Lower lobe of right lung (tissue), 2 donors: ENCODE data around the gene AATF. TPM values are rescaled to one million over a fixed set of nuclear protein-coding genes. Genes with fewer than 3 reads are reported as not detected.

Source experiments
- ATAC-seq, 2 donors: fragments of 200-7000 bp; cut with Tn5 transposase; one replicate each; pipeline ENCODE4 v1.9.1; 2020 to 2022; ENCODE audit warnings: mild to moderate bottlenecking in 2 of 2, moderate library complexity in 2 of 2
- DNase-seq: peaks from one replicate; pipeline ENCODE4 v3.0.0-alpha.2; 2020
- H3K27ac ChIP-seq: fragments of 200-600 bp; one replicate; pipeline ENCODE4 v1.8.0; 2022
- H3K27me3 ChIP-seq: fragments of 200-600 bp; one replicate; pipeline ENCODE4 v1.8.0; 2022; ENCODE audit warnings: low read depth
- H3K36me3 ChIP-seq: fragments of 200-600 bp; one replicate; pipeline ENCODE4 v1.8.0; 2022; ENCODE audit warnings: mild to moderate bottlenecking
- H3K4me1 ChIP-seq: fragments of 200-600 bp; one replicate; pipeline ENCODE4 v1.8.0; 2022
- H3K4me3 ChIP-seq: fragments of 200-600 bp; one replicate; pipeline ENCODE4 v1.8.0; 2022; ENCODE audit warnings: mild to moderate bottlenecking
- H3K9me3 ChIP-seq: fragments of 200-600 bp; one replicate; pipeline ENCODE4 v1.8.0; 2022
- intact Hi-C: fragments of 100-400 bp; cut with DNase I; formaldehyde crosslinking; loops from one replicate; pipeline ENCODE4 v1.11.0; 2022
- total RNA-seq: library from RNA; stranded (reverse); fragmentation: NEBNext Ultra II Directional; extraction: Animal tissue kit (Norgen Biotek cat#: 25700); gene quantifications from one replicate; pipeline ENCODE4 v1.2.1, GENCODE V29; 2021
- TF ChIP-seq, protein P1 (sequence below): fragments of 200-600 bp; IDR thresholded peaks from one replicate; pipeline ENCODE4 v1.8.0; 2022; ENCODE audit warnings: antibody characterized with exemption, mild to moderate bottlenecking
- donor health status: DM: no; HTN: yes; CAD: no; lungs with severe emphysema.

The AATF gene
- total RNA-seq, 1 donor from 2014 or later = 39.6 TPM

DNA sequence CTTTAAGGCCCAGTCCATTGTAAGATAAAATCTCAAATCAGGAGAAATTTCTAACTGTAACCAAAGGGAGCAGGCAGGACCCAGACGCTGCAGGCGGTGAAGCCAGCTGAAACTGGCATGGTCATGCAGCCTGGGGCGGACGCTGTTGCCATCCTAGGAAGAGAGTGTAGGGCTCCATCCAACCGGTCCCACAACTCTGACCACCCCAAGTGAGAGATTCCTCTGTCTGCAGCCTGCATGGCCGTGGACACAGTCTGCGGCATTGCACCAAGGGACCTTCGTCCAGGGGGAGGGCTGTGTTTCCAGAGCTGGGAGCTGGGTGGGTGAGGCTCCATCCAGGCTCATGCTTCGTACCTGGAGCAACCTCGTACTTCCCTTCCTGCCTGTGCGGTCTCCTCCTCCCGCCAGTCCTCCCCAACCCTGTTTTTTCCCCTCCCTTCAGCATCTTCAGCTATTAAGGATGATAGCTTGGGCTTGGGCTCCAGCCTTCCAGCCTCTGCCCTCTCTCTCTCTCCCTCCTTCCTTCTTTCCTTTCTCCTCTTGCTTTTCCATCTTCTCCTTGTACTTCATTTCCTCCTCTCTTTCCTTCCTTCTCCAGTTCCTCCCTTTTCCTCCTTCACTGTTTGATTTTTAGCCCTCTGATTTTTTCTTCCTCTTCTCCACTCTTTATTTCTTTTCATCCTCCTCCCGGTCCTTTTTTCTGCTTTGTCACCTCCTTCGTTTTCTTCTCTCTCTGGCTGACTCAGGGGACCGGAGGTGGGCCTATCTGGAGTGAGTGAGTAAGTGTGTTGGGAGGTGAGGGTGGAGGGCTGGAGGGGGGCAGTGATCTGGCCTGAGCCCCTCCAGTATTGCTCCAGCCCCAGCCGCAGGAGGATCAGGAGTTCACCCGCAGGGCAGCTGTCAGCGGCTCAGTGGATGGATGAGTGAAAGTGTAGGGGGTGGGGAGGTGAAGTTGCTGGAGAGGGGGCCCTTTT is 28.4 kb upstream of the AATF start:
- ATAC-seq = no peak
- Histone ChIP-seq H3K36me3 (no peaks in the 10 kb centered on the region), H3K27ac (no peak overlapping the region), H3K9me3 (no peaks in the 10 kb centered on the region), H3K4me1 (no peaks in the 10 kb centered on the region), H3K27me3 (peaks cover 62% of the 10 kb centered on the region), H3K4me3 (no peak overlapping the region)
- TF ChIP-seq, protein P1, sequence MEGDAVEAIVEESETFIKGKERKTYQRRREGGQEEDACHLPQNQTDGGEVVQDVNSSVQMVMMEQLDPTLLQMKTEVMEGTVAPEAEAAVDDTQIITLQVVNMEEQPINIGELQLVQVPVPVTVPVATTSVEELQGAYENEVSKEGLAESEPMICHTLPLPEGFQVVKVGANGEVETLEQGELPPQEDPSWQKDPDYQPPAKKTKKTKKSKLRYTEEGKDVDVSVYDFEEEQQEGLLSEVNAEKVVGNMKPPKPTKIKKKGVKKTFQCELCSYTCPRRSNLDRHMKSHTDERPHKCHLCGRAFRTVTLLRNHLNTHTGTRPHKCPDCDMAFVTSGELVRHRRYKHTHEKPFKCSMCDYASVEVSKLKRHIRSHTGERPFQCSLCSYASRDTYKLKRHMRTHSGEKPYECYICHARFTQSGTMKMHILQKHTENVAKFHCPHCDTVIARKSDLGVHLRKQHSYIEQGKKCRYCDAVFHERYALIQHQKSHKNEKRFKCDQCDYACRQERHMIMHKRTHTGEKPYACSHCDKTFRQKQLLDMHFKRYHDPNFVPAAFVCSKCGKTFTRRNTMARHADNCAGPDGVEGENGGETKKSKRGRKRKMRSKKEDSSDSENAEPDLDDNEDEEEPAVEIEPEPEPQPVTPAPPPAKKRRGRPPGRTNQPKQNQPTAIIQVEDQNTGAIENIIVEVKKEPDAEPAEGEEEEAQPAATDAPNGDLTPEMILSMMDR = no peak
- DNase-seq = no peak
- intact Hi-C loops = no loop called here

DNA sequence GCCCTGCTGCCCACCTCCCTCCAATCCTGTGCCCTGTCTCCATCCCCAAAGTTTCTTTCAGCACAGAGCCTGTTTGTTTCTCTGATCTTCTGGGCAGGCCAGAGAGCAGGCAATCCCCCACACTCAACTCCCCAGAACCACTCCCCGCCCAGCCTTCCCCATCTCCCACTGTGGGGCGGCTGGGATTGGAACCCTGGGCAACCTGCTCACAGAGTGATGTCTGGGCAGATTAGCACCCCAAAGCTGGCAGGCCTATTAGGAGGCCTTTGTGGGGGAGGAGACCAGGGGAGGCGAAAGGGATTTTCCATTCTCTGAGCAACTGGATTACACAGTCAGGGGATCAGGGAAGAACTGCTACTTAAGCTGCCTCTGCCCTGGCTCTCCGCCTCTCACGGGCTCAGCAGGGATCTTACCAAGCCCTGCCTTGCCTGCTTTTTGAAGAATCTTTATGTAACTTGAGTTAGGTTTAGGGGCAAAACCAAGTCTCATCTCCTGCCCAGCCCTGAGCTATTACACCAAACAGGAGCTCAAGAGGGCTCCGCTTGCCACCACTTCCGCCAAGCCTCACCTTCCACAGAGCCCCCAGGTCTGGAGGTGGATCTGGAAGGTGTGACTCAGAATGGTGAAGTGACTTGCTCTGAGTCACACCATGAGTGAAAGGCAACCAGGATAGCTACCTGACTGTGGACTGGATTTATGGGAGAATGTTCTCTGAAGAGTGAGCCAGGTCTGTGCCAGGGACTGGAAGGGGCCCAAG is 27.5 kb upstream of the AATF start:
- H3K4me3 ChIP-seq = no peak overlapping the region
- ATAC-seq (peak; percentile 48 to 57), DNase-seq (no peak)
- H3K27ac ChIP-seq = no peak overlapping the region
- H3K27me3 ChIP-seq = peaks cover 66% of the 10 kb centered on the region
- intact Hi-C loops = no loop called here
- H3K9me3 ChIP-seq = no peaks in the 10 kb centered on the region
- no peaks in the 10 kb centered on the region for H3K4me1 ChIP-seq
- H3K36me3 ChIP-seq = no peaks in the 10 kb centered on the region
- TF ChIP-seq, protein P1 = no peak

DNA sequence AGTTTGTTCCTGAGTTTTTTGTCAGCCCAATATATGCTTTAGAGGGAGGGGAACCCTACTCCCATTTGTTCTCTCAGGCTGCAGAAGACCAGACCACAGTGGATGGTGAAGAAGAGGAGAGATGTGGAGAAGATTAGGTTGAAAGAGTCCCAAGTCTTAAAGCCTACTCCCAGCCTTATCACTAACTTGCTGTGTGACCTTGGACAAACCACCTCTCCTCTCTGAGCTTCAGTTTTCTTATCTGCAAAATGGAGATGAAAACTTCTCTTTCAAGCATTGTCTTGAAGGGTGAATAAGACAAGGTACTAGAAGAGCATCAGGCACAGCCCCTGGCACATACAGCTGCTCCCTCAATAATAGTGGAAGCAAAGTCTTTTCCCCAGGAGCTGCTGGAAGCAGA is 26.6 kb upstream of the AATF start:
- no peak for DNase-seq

DNA sequence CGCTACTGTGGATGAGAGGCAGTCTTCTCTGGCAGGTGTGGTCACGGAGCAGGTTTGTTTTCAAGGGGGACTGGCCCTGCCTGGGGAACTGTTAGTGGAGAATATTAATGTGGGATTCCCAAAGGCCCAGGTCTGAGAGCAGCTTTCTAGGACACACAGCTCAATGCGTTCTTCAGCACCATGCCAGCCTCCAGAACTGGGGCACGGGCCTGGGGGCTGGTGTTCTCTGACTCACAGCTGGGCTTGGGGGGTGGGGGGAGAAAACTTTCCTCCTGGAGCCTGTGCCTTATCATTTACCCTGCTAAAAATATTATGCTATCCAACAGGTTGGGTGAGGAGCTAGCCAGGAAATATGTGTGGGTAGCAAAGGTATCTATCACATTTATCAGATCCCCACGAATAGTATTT is 24.9 kb upstream of the AATF start:
- peaks cover 81% of the 10 kb centered on the region for H3K27me3 ChIP-seq
- H3K4me3 ChIP-seq = no peak overlapping the region
- H3K36me3 ChIP-seq = no peaks in the 10 kb centered on the region
- H3K4me1 ChIP-seq = no peaks in the 10 kb centered on the region
- ATAC-seq (no peak), DNase-seq (no peak)
- intact Hi-C loops = no loop called here
- no peaks in the 10 kb centered on the region for H3K9me3 ChIP-seq
- H3K27ac ChIP-seq = no peak overlapping the region
- TF ChIP-seq, protein P1 = no peak

More for the DNA sequence above, 26.6 kb upstream of the AATF start:
- TF ChIP-seq, protein P1 = no peak
- Histone ChIP-seq H3K27me3 (peaks cover 73% of the 10 kb centered on the region), H3K4me1 (no peaks in the 10 kb centered on the region), H3K36me3 (no peaks in the 10 kb centered on the region), H3K9me3 (no peaks in the 10 kb centered on the region), H3K27ac (no peak overlapping the region), H3K4me3 (no peak overlapping the region)
- ATAC-seq = no peak
- intact Hi-C loops = no loop called here

DNA sequence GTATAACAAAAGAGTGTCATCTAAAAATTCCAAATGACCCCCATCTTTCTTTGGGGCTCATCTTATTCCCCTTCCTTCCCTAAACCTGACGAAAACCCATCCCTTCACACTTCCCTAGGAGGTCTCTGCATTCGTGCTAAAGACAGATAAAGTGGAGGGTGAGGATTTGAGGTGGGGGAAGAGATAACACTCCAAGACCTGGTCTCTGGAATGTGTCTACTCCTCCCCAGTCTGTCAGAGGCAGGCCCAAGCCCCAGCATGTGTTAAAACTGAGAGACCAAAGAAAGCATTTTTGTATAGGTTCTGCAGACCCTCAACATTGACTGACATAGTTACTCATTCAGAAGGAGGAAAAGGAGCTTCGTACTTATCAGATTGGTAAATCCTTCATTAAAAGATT is 22.5 kb upstream of the AATF start:
- no peak for DNase-seq
- H3K27me3 ChIP-seq = peaks cover 82% of the 10 kb centered on the region
- no peak for ATAC-seq

More for the DNA sequence above, 22.5 kb upstream of the AATF start:
- Histone ChIP-seq H3K4me3 (no peak overlapping the region), H3K27ac (no peak overlapping the region), H3K36me3 (no peaks in the 10 kb centered on the region), H3K4me1 (no peaks in the 10 kb centered on the region), H3K9me3 (no peaks in the 10 kb centered on the region)
- TF ChIP-seq, protein P1 = no peak
- intact Hi-C loops = no loop called here
